ENCODE measurements around the gene CHRNA5.
A peak's percentile ranks its signal among the peaks of the same experiment; 100 is the strongest.

CHRNA5 gene

DNA sequence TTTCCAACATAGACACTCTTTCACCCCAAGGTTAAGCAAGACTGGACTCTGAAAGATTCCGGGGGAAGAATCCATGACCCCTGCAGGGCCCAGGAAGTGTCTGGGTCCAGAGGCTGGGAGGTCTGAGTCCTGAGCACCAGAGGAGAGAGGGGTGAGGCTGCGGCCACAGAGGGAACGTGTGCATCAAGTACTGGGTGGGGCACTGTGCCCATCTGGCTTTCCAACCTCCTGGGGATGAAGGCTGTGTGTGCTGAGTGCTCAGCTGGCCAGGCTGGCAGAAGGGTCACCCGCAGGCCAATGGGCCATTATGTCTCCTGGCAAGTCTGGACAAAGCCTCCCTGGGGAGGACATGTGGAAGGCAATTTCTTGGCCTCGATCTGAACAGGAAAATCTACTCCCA lies 52.2 kb downstream of the CHRNA5 start:
- no peak for DNase-seq (ENCODE audit: low read depth, low spot score)
- H3K4me3 ChIP-seq (ENCODE audit: low read length), result no peak overlapping the region

GRCh38 chr15:78618064-78618463 lies 52.7 kb downstream of the CHRNA5 start:
- no peak overlapping the region for H3K4me3 ChIP-seq (ENCODE audit: low read length)
- DNase-seq (ENCODE audit: low read depth, low spot score), result no peak

- peak; percentile 82 for DNase-seq (ENCODE audit: low read depth, low spot score)
- no peak overlapping the region for H3K4me3 ChIP-seq (ENCODE audit: low read length)
Observed at GRCh38 chr15:78618490-78618934, 53.2 kb downstream of the CHRNA5 start.

- DNase-seq (ENCODE audit: low read depth, low spot score), result no peak
- H3K4me3 ChIP-seq (ENCODE audit: low read length), result peak overlapping the region; percentile 64
Observed at GRCh38 chr15:78619022-78619950, 54.0 kb downstream of the CHRNA5 start.

GRCh38 chr15:78620021-78620526 lies 54.8 kb downstream of the CHRNA5 start:
- peak overlapping the region; percentile 64 for H3K4me3 ChIP-seq (ENCODE audit: low read length)
- no peak for DNase-seq (ENCODE audit: low read depth, low spot score)

DNA sequence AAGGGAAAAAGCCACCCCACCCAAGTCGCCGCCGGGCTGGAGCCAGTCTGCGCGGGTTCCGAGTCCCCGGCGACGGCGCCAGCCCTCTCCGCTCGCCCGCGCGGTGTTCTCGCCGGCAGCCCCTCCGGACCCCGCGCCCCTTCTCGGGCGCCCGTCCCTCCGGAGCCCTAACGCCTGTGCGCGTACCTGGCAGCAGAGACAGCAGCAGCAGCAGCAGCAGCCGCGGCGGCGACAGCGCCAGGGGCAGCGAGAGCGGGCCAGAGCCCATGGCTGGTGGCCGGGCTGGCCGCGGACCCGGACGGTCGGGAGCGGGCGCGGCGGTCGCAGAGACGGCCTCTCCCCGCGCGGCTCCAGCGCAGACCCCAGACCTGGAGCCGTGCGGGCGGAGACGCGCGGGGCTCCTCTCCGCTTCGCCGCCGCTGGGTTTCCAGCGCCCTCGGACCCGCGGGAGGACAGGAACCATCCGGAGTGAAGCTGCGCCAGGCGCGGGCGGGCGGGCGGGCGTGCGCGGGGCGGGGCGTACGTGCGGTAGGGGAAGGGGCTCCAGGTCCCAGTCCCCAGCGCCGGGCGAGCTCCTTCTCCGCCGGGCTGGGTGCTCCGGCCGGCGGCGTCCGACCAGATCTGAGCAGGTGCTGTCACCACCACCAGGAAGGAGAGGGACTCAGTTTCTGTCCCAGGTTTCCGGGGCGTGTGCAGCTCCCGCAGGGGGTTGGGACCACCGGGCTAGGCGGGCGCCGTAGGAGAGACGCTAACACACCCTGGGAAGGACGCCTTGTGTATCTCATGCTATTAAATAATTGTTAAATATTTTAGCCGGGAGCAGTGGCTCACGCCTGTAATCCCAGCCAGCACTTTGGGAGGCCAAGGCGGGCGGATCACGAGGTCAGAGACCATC lies 55.5 kb downstream of the CHRNA5 start, which contains the start of gene CHRNA3:
TSS of gene CHRNA3 (minus strand) at position 470 of the 895 bp plus-strand sequence. CDS start at position 268, 202 bp downstream.
- no peak for DNase-seq (ENCODE audit: low read depth, low spot score)

DNA sequence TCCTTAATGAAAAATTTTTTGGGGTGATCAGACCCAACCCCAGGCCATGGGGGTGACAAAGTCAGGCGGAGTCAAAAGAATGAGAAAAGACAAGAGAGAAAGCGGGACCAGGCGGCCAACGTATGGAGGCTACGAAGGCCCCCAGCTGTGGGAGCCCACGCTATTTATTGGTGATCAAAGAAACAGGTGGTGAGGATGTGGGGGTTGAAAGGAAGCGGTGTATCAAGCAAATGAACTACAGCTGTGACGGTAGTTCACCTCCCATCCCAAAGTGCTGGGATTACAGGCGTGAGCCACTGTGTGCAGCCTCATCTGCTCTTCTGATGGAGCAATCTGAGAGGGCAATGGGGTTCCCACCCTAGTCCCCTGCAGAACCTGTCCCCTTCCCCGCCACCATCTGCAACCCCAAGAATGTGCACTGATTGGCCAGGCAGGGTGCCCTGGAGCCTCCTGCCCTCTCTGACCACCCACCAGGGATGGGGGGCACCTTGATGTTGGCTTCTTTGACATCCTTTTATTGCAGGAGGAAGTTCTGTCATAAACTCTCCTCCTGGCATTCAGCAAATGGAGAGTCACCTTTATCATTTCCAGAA lies 56.6 kb downstream of the CHRNA5 start:
- peak; percentile 91 for DNase-seq (ENCODE audit: low read depth, low spot score)
- peak overlapping the region; percentile 64 for H3K4me3 ChIP-seq (ENCODE audit: low read length)

More for the DNA sequence above, 55.5 kb downstream of the CHRNA5 start, which contains the start of gene CHRNA3:
- H3K4me3 ChIP-seq (ENCODE audit: low read length), result peak within 1 kb of the TSS; percentile 64

GRCh38 chr15:78623786-78624497 lies 58.6 kb downstream of the CHRNA5 start:
- DNase-seq (ENCODE audit: low read depth, low spot score), result no peak
- H3K4me3 ChIP-seq (ENCODE audit: low read length), result no peak overlapping the region

DNA sequence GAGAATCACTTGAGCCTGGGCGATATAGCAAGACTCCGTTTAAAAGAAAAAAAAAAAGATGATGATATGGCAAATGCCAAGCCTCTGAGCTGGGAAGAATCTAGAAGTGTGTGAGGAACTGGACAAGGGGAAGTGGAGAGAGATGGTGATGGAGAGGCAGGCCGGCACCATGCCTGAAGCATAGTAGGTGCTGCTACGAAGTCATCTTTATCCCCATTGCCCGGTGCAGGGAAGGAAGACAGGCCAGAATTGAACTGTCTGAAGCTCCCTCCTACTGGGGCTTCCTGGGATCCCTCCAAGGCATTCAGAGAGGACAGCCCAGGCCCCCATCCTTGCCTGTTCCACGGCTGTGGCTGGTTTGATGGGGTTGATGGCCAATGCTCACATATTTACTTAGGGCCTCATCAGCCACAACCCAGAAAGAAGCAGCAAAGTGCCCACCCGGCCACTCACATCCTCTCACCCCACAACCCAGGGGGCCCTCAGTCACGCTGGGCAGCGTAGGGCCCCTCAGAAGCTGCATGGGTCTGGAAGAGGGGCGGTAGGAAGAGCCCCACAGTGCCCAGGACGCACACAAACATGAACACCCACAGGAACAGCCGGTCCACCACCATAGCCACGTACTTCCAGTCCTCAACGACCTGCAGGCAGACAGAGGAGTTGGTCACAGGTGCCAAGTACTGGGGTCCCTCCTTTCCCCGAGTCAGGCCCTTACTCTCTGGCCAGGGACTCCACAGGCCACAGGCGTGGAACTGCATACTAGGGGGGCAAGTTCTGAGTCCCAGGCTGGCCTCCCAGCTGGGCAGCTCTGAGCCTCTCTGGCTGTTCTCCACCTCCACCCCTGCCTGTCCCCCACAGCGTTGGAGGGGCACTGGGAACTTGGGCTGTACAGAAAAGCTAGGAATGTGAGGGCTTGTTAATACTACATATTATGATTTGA lies 59.6 kb downstream of the CHRNA5 start:
- DNase-seq (ENCODE audit: low read depth, low spot score), result no peak
- H3K4me3 ChIP-seq (ENCODE audit: low read length), result 0 out of 2 replicates have a peak overlapping the region, but pooled peaks have one; percentile 3

DNA sequence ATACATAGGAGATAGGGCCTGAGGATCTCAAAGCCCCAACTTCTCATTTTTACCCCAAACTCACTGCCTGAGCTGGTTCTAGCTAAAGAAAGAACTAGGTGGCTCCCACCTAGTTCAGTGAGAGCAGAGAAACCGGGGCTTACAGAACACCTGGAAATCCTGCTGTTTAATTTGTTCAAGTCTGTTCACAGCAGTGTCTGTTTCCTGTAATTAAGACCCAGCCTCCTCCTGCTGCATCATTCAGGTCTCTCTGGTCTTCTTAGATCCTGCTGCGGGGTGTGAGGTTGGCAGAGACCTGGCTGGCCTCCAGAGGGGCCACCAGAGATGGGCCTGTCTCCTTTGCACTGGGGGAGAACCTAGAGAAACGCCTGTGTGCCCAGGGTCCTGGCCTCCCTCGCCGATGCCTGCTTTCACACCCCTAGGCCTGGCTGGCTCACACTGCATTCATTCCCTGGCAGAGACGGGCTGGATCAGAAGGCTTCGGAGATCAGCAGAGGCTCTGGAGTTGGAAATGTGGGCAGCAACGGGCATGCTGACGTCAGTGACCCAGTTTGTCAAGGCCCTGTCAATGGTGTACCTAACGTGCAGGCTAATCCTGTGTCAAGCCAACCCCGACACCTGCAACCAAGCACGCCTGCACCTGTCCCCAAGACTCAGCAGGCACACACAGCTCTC lies 60.4 kb downstream of the CHRNA5 start:
- peak; percentile 94 for DNase-seq (ENCODE audit: low read depth, low spot score)
- H3K4me3 ChIP-seq (ENCODE audit: low read length), result peak overlapping the region; percentile 20

DNA sequence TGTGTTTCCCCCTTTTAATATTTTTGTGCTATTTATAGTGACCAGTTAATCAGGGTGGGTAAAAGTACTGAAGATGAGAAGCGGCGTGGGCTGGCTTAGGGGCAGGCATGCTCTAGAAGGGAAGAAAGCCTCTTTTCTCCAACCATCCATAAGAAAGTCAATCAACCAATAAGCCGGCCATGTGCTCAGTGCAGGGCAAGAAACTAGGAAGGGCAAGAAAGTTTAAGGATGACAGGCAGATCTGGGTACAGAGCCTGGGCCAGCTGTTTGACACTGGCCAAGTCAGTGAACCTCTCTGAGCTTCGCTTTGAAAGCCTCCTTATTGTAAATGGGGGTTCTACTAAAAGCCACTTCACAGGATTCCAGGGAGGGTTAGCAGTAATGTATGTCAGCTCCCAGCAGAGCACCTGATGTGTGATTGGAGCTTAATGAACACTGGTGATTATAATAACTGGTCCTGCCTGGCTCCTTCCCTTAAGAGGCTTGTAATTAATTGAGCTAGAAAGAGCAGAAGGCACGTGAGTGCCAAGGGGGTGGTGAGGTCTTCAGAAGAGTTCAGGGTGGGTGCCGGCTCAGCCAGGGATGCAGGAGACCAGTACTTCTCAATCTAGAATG lies 61.2 kb downstream of the CHRNA5 start:
- no peak overlapping the region for H3K4me3 ChIP-seq (ENCODE audit: low read length)
- peak; percentile 31 for DNase-seq (ENCODE audit: low read depth, low spot score)

- H3K4me3 ChIP-seq (ENCODE audit: low read length), result no peak overlapping the region
- no peak for DNase-seq (ENCODE audit: low read depth, low spot score)
Observed at GRCh38 chr15:78627348-78627747, 62.0 kb downstream of the CHRNA5 start.

GRCh38 chr15:78628227-78628626 lies 62.9 kb downstream of the CHRNA5 start:
- no peak overlapping the region for H3K4me3 ChIP-seq (ENCODE audit: low read length)
- DNase-seq (ENCODE audit: low read depth, low spot score), result no peak

DNA sequence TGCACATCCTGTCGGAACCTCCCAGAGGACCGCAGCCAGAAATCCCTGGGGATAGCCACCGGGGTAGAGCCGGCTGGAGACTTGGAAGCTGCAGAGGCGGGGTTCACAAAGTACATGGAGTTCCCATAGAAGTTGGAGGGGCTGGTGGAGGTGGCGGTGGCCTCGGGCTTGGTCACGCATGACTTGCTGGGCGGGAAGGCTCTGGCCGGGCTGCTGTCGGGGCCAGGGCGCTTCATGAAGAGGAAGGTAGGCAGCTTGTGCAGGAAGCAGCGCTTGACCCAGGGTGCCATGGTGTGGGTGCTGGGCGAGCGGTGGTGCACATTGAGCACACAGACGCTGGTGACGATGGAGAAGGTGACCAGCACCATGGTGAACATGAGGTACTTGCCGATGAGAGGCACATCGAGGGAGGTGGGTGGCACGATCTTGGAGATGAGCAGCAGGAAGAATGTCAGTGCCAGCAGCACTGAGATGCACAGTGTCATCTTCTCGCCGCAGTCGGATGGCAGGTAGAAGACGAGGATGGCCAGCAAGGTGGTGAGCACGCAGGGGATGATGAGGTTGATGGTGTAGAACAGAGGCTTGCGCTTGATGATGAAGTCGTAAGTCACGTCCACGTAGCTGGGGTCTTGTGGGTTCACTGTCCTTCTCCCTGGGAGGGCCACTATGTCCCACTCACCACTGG lies 63.9 kb downstream of the CHRNA5 start:
- no peak overlapping the region for H3K4me3 ChIP-seq (ENCODE audit: low read length)
- DNase-seq (ENCODE audit: low read depth, low spot score), result no peak

GRCh38 chr15:78629716-78630065 lies 64.4 kb downstream of the CHRNA5 start:
- no peak overlapping the region for H3K4me3 ChIP-seq (ENCODE audit: low read length)
- no peak for DNase-seq (ENCODE audit: low read depth, low spot score)

Data from Jurkat, Clone E6-1 (cell line).